ENCODE measurements around the gene TBPL1.
"Not testable (repeated sequence)": the region's sequence is repeated elsewhere in the genome, so short reads cannot be mapped to it uniquely, and the experiment has no call there.

The TBPL1 gene

DNA sequence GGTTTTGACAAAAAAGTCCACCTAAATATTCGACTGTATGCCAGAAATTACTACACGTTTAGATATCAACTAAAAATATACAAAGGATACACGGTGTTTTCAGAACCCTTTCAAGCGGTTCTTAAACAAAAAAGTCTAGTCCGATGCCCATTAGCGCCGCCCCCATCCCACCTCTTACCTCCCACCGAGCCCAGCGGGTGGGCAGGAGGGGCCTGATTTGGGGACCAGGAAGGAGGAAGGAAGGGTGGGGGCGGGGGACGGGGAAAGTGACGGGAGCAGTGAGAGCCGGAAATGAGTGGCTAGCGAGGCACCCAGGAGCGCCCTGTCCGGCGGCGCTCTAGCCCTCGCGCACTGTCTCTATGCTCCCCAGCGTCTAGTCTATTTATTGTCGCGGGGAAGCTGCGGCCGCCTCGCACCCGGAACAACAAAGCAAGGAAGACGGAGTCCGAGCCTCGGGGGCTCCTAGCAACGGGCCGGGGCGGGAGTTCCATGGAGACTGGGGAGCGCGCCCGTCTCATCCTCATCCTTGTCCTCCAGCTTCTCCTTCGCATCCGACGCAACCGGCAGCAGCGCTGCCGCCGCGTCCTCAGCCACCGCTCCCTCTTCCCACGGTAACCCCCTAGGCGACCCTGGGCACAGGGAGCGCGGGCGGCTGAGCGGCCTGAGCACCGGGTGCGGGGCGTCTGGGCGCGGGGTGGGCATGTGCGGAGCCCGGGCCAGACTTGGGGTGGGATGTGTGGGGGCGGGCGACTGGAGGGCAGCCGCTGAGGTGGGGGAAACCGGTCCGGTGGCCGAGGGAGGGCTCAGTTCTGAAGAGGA, at the start of gene TBPL1:
Gene TBPL1, plus strand, starts transcription at position 410 of the 819 bp plus-strand sequence. CDS start 26,902 bp downstream, outside the sequence.
- peak; percentile 79 for FAIRE-seq

DNA sequence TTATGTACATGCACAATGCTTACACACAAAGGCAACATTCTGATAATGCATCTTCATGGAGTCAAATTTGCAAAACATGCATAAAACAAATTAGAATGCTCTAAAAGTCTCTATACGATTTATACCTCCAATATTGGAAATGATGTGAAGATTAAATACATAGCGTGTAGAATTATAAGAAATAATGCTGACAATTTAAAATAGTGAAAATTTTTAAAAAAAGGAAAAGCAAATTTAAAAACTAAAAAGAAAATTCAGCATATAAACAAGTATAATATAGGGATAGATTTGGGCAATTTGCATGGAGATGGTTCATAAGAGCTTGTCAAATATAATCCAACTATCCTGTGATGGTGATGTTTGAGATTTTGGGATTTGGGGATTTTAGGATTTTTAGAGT, 49.2 kb upstream of the TBPL1 start:
- no peak for FAIRE-seq

DNA sequence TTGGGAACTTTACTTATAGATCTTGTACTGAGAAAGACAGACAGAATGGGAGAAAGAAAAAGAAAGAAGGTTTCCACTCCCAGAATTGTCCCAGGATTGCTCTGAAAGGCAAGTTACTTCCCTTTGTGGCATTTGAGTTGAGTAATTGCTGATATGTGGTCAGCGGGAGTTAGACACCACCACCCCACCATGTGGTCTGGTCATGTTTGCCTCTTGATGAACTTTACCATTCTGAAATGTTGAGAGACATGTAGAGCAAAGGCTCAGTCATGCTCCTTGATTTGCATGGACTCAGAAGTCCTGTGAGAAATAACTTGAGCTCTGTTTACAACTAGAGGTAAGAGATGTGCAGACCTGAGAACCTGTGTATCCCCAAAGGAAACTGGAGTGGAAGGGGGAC, 47.0 kb upstream of the TBPL1 start:
- no peak for FAIRE-seq

DNA sequence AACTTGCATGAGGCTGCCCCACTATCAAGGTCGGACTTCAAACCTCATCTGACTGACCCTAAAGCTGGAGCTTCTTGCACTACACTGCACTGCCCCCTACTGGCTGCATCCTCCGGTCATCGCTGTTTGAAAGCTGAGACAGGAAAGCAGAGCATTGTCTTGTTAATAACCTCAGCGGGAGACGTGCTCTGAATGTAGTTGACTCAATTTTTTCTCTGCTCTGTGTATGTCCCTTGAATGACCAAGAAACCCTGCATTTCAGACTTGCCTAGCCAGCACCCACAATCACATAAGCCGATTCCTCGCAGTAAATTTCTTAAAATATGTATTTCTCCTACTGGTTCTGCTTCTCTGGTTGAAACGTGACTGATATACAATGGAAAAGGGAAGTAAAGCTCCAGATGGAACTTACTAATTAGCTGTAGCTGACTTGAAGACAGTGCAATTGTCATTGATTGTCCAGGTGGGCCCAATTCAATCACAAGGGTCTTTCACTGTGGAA, 36.3 kb upstream of the TBPL1 start:
- peak; percentile 90 for FAIRE-seq

DNA sequence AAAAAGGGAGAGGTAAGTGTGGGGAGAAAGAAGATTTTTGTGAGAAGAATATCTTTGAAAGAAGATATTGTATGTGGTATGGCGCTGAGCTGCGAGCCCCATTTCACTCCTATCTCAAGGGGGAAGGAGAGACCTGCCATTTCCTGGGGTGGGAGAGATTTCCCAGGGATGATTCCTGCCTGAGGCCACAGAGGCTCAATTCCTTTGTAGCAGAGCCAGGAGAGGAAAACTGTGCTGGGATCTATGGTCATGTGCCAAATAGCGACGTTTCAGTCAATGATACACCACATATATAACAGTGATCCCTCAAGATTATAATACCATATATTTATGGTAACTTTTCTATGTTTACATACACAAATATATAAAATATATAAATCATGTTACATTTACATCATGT, 35.2 kb upstream of the TBPL1 start:
- FAIRE-seq, result no peak

DNA sequence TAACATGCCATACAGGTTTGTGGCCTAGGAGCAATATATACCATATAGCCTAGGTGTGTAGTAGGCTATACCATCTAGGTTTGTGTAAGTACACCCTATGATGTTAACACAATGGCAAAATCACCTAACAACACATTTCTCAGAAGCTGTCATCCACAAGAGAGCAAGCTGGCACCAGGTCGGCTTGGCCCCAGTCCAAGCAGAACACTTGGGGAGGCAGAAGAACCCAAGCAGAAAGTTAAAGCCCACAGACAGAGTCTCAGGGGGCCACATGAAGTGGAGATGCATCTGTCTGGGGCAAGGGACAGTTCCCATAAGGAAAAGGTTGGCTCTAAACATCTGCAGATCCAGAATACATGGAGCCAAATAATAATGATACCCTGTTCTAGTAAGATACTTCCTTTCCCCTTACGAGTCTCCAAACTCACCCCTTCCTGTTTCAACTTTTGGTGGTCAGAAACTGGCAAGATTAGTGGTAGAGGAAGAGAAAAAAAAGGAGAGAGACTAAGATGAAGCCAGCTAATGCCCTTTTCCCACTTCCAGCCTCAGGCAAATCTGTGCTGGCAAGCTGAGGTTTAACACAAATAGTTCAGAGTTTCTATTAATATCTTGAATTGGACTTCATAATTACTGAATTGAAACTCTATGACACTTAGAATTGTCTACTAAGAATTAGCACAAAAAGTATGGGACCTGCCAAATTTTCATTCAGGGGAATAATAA, 34.7 kb upstream of the TBPL1 start:
- FAIRE-seq, result no peak

DNA sequence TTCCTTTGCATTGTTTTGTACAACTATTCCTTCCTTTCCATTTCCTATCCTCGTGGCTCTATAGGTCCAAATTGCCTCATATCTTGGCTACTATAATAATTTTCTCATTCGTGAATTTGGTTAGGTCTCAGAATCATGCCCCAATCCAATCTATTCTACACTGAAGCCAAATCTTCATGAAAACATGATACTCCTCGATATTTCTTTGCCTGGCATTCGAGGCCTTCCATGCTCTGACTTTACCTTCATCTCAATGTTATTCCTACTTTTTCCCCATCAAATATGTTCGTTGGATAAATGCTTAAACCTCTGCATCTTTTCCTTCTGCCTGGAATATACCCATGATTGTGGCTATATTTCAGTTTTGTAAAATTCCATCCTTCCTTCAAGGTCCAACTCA, 33.7 kb upstream of the TBPL1 start:
- no peak for FAIRE-seq

DNA sequence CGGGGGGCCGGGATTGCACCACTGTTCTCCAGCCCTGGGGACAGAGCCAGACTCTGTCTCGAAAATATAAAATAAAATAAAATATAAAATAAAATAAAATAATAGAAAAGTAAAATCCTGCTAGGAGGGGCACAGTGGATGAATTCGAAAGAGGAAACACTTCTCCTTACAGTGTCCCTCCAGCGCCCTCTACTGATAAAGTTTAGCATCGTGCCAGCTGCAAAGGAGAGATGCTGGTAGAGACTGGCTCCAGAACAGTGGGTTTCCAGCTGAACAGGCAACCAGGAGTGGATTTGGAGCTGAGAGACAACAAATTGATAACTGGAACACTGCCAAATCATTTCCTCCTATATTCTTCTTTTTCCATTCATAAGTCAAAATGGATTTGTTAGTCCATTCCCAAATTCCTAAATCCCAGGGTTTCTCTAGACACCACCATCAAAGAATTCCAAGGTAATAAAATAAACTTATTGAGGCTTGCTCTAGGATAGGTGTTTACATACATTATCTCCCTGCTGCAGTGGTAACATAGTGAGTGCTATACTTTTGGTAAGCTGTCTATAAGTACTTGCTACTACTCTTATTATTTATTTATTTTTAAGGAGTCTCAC, 31.7 kb upstream of the TBPL1 start:
- peak; percentile 76 for FAIRE-seq

DNA sequence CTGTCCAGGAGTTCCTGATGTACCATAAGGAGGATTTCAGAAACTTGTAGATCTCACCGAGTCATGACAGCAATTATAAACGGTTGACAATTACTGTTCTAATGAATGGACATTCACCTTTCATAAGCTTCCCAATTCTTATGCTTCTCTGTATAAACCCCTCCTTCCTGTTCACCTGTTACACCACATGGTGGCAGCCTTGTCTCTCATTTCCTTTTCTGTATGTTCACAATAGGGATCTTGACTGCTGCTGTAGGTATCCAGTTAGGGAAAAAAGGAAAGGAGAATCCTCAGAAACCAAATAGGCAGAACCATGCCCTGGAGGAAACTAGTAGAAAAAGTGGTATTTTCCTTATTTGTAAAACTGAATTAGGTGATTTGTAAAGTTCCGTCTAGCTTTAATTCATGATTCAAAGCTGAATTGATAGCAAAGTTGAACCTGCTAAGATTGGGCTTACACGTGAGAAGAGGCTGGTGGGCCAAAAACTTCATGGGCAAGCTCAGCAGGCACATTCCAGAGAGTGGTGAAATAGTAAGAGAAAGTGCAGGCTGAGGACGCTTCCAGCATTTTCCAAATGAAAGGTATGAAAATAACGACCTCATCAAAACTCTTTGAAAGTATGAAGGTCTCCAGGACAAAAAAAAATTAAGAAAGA, 29.0 kb upstream of the TBPL1 start:
- peak; percentile 98 for FAIRE-seq

DNA sequence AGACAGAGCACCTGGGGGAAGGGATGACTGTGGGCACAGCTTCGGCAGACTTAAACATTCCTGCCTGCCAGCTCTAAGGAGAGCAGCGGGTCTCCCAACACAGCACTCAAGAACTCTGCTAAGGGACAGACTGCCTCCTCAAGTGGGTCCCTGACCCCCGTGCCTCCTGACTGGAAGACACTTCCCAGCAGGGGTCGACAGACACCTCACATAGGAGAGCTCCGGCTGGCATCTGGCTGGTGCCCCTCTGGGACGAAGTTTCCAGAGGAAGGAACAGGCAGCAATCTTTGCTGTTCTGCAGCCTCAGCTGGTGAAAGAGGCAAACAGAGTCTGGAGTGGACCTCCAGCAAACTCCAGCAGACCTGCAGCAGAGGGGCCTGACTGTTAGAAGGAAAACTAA, 21.8 kb upstream of the TBPL1 start:
- FAIRE-seq, result not testable (repeated sequence)

DNA sequence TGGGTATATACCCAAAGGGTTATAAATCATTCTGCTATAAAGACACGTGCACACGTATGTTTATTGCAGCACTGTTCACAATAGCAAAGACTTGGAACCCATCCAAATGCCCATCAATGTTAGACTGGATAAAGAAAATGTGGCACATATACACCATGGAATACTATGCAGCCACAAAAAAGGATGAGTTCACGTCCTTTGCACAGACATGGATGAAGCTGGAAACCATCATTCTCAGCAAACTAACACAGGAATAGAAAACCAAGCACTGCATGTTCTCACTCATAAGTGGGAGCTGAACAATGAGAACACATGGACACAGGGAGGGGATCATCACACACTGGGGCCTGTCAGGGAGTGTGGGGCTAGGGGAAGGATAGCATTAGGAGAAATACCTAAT, 16.7 kb upstream of the TBPL1 start:
- not testable (repeated sequence) for FAIRE-seq

DNA sequence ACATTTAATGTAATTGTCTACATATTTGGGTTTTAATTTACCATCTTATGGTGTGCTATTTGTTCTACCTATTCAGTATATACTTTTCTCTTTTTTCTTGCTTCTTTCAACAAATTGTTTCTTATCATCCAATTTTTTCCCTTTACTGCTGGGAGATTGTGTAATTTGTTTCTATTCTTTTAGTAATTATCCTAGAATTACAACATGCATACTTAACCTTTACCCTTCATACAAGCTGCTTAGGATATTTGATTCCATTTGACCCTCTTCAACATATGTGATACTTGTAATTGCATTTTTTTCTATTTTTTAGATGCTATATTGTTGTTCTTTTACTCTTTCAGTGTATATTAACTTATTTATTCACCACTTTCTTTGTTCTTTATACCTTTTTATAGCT, 15.1 kb upstream of the TBPL1 start:
- no peak for FAIRE-seq

DNA sequence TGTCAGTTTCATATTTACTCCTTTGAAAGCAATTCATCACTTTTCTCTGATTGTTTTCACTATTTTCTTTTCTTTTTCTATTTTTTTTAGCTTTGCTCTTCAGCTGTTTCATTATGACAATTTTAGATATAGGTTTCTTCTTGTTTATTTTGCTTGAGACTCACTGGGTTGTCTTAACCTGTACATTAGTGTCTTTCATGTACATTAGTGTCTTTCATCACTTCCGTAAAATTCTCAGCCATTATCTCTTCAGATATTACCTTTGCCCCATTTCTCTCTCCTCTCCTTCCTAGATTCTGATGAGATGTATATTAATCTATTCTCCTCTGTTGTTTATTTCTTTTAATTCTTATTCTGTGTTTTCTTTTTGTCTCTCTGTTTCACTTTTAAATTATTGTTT, 14.5 kb upstream of the TBPL1 start:
- no peak for FAIRE-seq

DNA sequence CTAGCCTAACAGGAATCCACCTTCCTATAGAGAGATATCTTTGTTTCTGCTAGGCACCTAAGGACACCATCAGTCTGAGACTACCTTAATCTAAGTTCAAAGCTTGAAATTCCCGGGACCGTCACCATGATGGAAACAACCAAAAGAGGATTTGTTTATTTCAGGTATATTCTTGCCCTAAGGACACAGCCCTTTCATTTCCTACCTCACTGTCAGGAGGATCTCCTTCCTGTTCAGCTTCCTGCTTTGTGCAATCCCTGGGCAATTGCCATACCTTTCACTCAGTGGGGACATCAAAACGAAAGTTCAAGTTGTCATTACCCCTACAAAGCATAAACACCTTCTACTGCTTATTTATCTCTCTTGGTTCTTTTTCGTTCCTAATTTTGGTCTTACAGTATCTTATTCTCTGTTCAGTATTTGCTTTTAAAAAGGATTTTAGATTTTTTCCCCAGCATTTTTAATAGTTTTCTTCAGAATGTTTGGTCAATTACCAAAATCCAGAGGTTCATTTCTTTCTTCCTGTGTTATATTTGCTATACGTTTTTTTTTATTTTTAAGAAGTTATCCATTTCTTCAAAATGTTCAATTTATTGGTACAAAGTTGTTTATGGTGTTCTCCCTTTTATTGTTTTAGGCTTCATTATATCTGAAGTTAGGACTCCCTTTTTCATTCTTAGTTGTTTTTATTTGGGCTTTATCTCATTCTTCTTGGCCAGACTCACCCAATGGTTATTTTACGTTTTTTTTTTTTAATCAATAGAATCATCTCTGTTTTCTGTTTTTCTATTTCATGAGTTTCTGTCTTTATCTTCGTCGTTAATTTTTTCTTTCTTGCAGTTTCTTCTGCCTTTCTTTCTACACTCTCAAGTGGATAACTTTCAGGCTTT, 13.0 kb upstream of the TBPL1 start:
- no peak for FAIRE-seq

DNA sequence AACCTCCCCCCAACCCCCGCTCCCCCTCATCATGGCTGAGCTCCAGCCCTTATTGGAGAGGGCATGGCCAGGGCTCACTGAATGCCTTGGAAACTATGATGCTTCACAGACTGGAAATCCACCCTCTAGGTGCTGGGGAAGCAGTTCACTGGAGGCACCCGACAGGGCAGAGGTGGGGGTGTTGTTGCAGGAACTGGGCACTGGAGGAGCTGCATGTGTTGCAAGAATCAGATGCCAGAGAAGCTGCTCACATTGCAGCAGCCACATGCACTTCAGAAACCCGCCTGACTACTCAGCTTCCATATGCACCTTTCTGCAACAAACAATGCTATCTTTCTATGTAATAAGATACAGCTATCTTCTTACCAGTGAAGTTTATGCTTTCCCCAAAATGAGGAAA, 7.9 kb upstream of the TBPL1 start:
- no peak for FAIRE-seq

DNA sequence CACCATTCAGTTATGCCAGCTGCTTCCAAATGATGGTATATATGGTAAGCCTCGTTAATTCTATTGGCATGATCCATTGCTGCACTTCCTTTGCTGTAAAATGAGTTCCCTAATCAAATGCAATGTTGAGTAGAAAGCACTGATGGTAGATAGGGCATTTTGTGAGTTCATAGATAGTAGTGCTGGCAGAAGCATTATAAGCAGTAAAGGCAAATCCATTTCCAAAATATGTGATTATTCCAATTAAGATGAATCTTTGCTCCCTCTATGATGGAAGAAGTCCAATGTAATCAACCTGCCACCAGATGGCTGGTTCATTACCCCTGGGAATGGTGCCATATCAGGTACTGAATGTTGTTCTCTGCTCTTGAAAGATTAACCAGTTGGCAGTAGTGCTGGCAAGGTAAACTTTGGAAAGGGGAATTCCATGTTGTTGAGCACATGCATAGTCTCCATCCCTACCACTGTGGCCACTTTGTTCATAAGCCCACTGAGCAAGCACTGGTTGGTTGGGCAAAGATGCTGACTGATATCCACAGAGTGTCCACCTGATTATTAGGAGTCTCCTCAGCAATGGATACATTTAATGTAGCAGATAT, 5.6 kb upstream of the TBPL1 start:
- no peak for FAIRE-seq

DNA sequence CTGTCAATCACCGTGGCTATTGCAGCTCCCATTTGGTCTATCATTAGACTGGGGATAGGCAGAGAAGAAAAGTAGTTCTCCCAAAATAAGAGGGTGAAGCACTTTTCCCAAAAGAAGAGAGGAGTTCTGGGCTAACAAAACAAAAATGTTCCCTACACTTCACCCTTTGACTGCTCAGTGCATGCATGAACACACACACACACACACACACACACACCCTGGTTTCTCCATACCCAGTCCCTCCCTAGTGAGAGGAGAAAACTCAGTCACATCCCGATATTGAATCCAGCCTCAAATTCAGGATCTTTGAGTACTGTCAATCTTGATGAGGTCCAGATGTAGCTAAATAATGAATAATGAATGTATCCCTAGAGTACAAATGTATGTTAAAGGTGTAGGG, 4.6 kb upstream of the TBPL1 start:
- FAIRE-seq, result no peak

DNA sequence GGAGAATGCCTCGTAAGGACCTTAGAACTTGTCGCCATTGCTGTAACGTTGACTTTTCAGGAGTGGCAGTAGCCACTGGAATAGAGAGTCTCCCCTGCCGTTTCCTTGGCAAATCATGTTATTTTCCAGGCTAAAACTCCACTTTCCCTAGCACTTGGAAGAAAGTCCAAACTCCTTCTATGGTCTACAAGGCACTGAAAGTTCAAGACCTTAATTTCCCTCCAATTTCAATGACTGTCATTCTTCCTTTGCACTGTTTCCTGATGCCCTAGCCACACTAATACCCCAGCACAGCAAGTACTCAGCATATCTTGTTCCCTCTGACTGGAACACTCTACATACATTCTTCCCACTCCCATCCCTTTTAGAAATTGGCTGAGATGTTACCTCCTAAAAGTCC, 1.8 kb upstream of the TBPL1 start:
- no peak for FAIRE-seq

DNA sequence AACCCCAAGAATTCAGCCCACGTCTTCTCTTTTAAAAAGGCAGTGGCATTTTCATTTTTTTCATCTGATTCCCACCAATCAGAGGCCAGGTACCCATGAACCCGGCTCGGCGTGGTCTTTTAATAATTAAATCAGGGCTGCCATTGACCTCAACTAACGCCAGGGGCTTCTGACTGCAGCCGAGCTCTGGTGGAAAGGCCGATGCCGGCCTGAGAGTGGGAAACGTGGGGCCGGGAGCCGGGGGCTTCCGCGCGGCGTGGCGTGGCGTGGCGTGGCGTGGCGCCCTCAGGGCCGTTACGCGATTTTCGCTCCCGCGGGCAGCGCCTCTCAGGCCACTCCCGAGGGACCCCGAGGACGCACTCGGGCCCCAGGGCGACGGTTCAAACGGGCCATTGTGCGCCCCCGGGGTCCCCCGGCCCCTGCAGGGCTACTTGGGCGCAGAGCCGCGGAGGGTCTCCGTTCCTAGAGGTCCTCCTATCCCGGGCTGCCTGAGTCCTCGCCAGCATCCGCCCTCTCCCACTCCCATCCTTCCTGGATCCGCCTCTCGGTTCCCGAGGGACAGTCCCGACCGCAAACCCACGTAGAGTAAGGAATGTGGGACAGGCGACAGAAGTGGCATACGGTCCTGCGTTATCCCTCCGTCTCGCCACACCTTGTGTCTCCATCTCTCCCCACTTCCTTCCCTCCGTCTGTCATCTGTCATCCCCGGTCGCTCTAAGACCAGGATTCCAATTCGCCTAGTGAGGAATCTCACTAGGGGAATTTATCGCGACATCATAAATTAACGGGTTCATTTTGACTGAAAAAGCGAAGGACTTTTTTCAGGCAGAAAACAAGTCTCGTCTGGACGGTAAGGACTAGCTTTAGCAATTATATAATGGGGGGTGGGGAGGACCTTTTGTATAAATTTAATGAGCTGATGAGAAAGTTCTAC, 876 bp upstream of the TBPL1 start:
- peak; percentile 53 for FAIRE-seq

DNA sequence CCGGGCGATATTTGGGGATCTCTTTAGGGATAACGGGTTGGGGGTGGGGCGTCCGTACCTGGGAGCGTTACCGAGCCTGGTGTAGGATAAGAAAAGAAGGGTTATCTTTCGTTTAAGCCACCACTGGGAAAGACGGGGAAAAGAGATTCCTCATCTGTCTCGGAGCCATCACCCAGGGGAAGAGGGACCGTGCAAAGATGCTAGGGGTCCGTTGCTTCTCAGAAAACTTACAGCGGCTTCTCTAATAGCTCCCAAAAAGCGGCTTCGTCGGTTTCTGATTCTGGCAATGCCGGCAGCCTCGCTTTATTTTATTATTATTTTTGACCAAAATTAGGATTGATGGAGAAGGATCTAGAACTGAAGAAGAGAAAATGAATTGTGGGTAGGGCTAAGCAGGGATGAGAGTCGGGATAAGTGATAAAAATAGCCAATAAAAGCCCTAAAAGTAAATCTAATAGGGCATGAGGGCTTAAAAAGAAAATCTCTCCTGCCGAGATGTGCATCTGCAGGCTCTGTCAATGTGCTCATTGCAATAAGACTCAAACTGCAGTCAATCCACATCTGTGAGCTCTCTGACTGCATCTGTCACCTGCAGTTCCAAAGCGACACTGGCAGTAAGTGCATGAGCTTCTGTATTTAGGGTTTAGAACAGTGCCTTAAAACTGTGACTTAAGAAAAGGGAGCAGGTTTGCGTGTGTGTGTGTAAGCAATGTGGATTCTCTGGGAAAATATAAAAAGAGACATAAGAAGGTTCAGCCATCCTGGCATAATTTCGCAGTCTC, 801 bp downstream of the TBPL1 start:
- FAIRE-seq, result no peak

Data from A204.1 (cell line).